Coronary artery (tissue), 2 donors: Measurements from ENCODE around the gene KIAA1549.

Experiments used
- DNase-seq: peaks from one replicate; pipeline ENCODE4 v3.0.0-alpha.2; 2017; ENCODE audit warnings: low spot score
- H3K27ac ChIP-seq, 2 donors: fragments of 200-600 bp; sonication (generic); one replicate each; pipeline ENCODE4 v1.5.1; 2016 to 2019
- H3K4me3 ChIP-seq: fragments of 200-600 bp; sonication (generic); 2 replicates; pipeline ENCODE4 v1.5.1; 2016; ENCODE audit warnings: mild to moderate bottlenecking, moderate library complexity
- TF ChIP-seq, protein P1 (sequence below): fragments of 200-600 bp; sonication (generic); IDR thresholded peaks from one replicate; pipeline ENCODE4 v1.5.1; 2019; ENCODE audit warnings: antibody characterized with exemption

KIAA1549 gene

DNA sequence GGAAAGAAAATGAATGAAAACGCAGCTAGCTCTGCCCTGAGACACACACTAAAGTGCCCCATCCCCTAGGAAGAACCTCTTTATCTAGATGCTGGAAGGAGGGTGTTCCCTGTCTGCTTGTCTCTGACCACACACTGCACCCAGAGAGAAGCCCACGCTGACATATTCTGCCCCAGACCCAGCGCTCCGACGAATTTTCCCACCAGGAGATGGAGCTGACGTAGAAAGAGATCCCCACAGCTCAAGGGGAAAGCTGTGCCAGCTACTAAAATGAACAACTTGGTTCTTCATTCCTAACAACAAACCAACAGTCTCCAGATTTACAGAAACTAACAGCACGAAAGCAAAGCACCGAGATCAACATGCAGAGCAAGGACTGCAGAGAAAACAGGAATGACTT is 73.3 kb downstream of the KIAA1549 start:
- Histone ChIP-seq H3K4me3 (no peak overlapping the region), H3K27ac (no peak overlapping the region)
- TF ChIP-seq, protein P1, sequence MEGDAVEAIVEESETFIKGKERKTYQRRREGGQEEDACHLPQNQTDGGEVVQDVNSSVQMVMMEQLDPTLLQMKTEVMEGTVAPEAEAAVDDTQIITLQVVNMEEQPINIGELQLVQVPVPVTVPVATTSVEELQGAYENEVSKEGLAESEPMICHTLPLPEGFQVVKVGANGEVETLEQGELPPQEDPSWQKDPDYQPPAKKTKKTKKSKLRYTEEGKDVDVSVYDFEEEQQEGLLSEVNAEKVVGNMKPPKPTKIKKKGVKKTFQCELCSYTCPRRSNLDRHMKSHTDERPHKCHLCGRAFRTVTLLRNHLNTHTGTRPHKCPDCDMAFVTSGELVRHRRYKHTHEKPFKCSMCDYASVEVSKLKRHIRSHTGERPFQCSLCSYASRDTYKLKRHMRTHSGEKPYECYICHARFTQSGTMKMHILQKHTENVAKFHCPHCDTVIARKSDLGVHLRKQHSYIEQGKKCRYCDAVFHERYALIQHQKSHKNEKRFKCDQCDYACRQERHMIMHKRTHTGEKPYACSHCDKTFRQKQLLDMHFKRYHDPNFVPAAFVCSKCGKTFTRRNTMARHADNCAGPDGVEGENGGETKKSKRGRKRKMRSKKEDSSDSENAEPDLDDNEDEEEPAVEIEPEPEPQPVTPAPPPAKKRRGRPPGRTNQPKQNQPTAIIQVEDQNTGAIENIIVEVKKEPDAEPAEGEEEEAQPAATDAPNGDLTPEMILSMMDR, result no peak
- no peak for DNase-seq

DNA sequence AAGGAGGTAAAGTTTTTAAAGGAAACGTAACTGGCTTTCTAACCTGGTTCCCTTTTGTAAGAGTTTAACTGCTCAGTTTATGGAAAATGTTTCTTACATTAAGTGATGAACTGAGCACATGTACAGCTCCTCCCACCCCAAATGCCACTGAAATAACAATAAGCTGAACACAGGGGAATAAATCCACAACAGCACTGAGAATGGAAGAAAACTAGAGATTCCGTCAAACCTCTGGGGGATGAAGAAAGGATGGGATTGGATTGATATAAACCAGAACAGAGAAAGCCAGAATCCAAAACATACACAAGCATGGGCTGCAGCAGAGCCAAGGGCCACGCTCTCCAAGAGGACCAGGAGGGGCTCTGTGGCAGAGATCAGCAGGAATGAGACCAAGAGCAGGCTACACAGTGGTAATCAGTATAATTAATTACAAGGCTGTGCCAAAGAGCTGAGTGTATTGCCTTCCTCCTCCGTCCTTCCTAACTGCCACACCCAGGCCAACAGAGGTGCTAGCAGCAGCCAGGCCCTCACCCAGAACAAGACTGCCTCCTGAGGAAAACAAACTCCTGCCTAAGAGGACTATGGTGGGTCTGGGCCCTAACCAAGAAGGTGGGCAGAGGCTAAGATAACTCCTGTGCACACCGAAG is 73.9 kb downstream of the KIAA1549 start:
- TF ChIP-seq, protein P1, result no peak
- Histone ChIP-seq H3K4me3 (no peak overlapping the region), H3K27ac (no peak overlapping the region)
- peak; percentile 58 for DNase-seq

DNA sequence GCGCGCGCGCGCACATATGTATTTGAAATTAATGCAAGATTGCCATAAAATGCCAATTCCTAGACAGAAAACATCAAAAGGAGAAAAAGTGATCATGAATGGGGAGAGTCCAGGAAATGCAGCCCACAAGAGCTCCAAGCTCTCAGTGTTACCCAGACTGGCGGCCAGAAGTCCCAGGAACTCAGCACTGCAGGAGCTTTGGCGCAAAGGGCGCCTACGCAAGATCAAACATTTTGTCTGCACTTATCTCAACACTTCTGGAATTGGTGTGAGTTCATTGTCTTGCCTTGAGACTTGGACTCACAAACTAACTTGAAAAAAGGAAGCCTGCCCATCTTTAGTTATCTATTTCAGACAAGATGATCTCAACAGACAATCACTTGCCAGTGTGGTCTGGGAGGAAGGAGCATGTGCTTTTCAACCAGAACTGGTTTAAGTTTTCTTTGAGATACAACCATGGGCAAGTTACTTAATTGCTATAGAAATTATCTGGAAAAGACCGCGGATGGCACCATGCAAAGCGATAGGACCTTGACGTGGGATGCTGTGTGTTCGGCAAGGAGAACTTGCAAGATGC is 77.2 kb downstream of the KIAA1549 start:
- no peak overlapping the region for H3K27ac ChIP-seq
- peak; percentile 21 for DNase-seq
- no peak overlapping the region for H3K4me3 ChIP-seq
- TF ChIP-seq, protein P1, result no peak

DNA sequence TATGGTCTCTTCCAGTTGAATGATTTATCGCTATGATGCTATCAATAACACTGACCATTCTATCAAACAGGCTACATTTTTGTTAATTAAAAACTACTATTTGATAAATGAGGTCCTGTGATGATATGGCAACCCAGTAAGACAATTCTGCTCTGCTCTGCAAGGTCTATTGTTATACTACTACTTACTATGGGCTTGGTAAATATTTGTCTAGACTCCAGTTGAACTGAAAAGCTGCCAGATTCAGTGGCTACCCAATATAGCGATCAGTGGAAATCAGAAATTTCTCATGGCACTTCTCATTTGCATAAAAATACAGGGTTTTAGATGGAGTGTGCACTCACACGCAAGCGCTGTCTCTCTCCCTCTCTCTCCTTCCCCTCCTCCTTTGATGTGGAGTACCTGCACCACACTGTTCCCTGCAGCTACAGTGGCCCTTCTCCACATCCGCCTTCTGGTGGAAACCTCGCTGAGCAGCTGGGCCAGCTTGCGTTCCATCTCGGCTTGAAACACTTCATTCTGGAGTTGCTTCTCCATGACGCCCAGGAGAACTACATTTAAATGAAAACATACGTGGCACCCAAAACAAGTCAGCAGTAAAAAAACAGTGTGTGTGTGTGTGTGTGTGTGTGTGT is 77.9 kb downstream of the KIAA1549 start:
- no peak overlapping the region for H3K27ac ChIP-seq
- H3K4me3 ChIP-seq, result no peak overlapping the region
- peak; percentile 11 for DNase-seq
- TF ChIP-seq, protein P1, result no peak

DNA sequence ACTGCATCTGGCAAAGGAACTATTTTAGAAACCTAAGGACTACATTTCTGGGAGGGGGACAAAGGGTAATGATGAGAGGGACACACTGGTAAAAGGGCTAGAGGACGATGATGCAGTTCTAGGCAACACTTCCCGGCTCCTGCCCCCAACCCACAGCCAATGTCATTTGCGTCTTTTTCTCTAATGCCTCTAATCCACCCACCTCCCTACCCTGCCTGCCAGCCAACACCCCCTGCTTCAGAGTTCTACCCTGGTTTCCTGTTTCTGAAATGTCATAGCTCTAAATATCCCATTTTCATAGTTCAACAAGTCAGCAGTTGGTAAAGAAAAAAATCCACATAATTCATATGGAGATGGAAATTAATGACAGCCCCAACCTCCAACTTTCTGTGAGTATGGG is 79.0 kb downstream of the KIAA1549 start:
- H3K27ac ChIP-seq, result no peak overlapping the region
- TF ChIP-seq, protein P1, result no peak
- peak; percentile 5 for DNase-seq
- no peak overlapping the region for H3K4me3 ChIP-seq

DNA sequence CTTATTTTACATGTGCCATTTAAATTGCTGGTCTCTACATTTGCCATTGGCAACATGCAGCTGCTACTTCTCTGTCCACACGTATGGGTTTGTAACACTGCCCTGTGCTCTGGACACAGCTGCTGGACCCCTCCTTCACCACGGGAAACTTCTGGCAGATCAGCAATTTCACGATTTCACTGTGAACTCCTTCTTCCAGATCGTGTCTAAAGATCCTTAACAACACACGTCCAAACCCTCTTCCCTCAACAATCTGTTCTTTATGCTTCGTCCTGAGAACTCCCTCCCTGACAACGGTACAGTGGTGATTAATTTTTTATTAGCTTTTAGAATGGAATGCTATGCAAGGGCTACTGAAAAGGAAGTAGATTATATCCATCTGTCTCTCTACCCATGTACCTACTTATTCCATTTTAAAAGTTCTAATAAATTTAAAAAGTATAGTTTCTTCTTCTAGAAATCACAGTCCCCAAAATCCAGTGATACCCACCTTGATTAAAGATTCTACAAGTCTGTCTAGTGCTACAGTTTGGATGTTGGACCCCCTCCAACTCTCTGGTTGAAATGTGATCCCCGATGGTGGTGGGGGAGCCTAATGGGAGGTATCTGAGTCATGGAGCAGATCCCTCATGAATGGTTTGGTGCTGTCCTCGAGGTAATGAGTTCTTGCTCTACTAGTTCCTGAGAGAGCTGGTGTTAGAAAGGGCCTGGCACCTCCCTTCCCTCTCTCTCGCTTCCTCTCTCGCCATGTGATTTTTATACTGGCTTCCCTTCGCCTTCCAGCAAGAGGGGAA is 81.0 kb downstream of the KIAA1549 start:
- Histone ChIP-seq H3K27ac (no peak overlapping the region), H3K4me3 (no peak overlapping the region)
- TF ChIP-seq, protein P1, result no peak
- peak; percentile 7 for DNase-seq
